Stomach (tissue), 9 donors: ENCODE data around the gene TBC1D20. TPM values are rescaled to one million over a fixed set of nuclear protein-coding genes. Genes with fewer than 3 reads are reported as not detected.

Experiments
- DNase-seq, 2 donors: peaks; one replicate each; pipeline versions ENCODE4 v3.0.0 to v3.0.0-alpha.2; 2013 to 2019
- H3K27ac ChIP-seq, 5 donors: fragments of 200-600 bp in 4 of 5; sonication (generic) in 4 of 5; one replicate each; pipeline ENCODE4 v1.5.1; 2013 to 2019; ENCODE audit warnings: mild to moderate bottlenecking in 1 of 5, moderate library complexity in 1 of 5
- H3K27me3 ChIP-seq, 3 donors: fragments of 200-600 bp; sonication (generic); one replicate each; pipeline ENCODE4 v1.5.1; 2017 to 2019; ENCODE audit warnings: mixed run types in 1 of 3
- H3K36me3 ChIP-seq, 4 donors: fragments of 200-600 bp; sonication (generic); 1 replicate in 3 of 4; 2 replicates in 1 of 4; pipeline ENCODE4 v1.5.1; 2016 to 2019
- H3K4me1 ChIP-seq, 4 donors: fragments of 200-600 bp; sonication (generic); one replicate each; pipeline ENCODE4 v1.5.1; 2016 to 2019
- H3K4me3 ChIP-seq, 4 donors: fragments of 200-600 bp; sonication (generic) in 3 of 4; one replicate each; pipeline ENCODE4 v1.5.1; 2016 to 2019; ENCODE audit warnings: mild to moderate bottlenecking in 1 of 4
- H3K9me3 ChIP-seq, 4 donors: fragments of 200-600 bp; sonication (generic); one replicate each; pipeline ENCODE4 v1.5.1; 2016 to 2019
- EP300 ChIP-seq: sonication (generic); formaldehyde crosslinking; IDR thresholded peaks from one replicate; pipeline ENCODE4 v1.6.1; 2017; ENCODE audit warnings: antibody characterized with exemption
- POLR2A ChIP-seq, 4 donors: fragments of 450-650 bp; IDR thresholded peaks; one replicate each; pipeline ENCODE4 v1.6.1; 2016; ENCODE audit warnings: antibody characterized with exemption in 4 of 4, control low read depth in 2 of 4, mild to moderate bottlenecking in 1 of 4, moderate library complexity in 1 of 4
- POLR2AphosphoS5 ChIP-seq, 3 donors: sonication (generic); formaldehyde crosslinking; IDR thresholded peaks; one replicate each; pipeline ENCODE4 v1.6.1; 2016; ENCODE audit warnings: antibody characterized with exemption in 3 of 3
- WGBS, 5 donors: extraction: QIAGEN DNeasy Blood & Tissue Kit in 3 of 5; methylation state at CpG; one replicate each; pipeline versions ENCODE4 v1.1.5 to v1.1.7; 2013 to 2018; 5-methylcytosine and 5-hydroxymethylcytosine counted together
- intact Hi-C: fragments of 100-400 bp; cut with DNase I; formaldehyde crosslinking; loops from one replicate; pipeline ENCODE4 v1.15.1; 2023; ENCODE audit warnings: low total_unique reads
- polyA plus RNA-seq, 3 donors: library from polyadenylated mRNA; stranded (reverse); fragments of 200-250 nt; gene quantifications; one replicate each; pipeline ENCODE4 v1.2.3, GENCODE V29; 2013
- total RNA-seq, 5 donors: library from RNA; depleted of rRNA; stranded (reverse); fragments of >200 nt; gene quantifications; one replicate each; pipeline versions ENCODE4 v1.1.0 to v1.2.3, GENCODE V29; 2014 to 2016
- TF ChIP-seq, protein P1 (sequence below), 7 experiments: fragments of 450-650 bp in 4 of 7; fragments of 200-600 bp in 3 of 7; sonication (generic) in 3 of 7; IDR thresholded peaks; one replicate each; pipeline ENCODE4 v1.5.1; 2016 to 2019; ENCODE audit warnings: antibody characterized with exemption in 7 of 7, control low read depth in 2 of 7, mild to moderate bottlenecking in 1 of 7
- donor health status: healthy with polysubstance abuse.
- donor health status: Bipolar disorder and iron deficiency.
- donor health status: healthy.

TBC1D20 gene
- total and polyA plus RNA-seq, 8 donors = 7.5 to 43.3 (median 21.7) TPM

DNA sequence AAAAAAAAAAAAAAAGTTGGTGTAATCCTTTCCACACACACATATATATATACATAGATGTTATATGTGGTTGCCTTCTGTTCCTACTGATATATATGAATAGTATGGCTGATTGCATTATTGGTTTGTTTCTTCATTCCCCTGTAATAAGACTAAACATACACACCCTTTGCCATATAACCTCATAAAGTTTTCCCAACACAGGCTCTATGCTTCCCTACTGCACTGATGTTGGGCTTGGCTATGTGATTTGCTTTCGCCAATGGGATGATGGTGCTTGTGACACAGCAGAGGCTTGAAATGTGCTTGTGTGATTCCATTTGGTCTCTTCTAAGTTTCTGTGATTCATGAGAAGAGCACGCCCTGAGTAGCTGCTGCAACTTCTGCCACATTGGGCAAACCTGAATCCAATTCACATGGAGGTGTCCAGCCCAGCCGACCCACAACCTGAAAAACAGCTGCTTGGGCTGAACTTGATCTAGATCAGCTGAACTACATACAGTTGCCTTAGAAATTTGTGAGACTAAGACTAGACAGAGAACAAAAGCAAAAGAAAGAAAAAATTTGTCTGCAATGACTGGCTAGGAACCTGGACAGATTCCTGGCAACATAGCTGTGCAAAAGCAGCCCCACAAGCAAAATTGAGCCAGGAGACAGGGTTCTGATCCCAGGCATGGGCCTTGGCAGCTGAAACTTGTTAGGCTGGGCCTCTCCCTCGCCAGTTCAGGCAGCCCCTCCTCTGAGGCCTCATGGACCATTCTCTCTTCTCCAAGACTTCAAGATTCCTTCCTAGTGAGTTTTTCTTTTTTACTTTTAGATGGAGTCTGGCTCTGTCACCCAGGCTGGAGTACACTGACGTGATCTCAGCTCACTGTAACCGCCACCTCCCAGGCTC is 13.4 kb upstream of the TBC1D20 start:
- DNase-seq = peak in 1 of 2 donors; percentile 28
- intact Hi-C loops = loop anchor here (5.0 kb wide), 1 partner anchor 118 kb away; no protein-coding TSS in a partner anchor
- TF ChIP-seq POLR2A (IDR thresholded peaks at IDR 0.05) = no peak
- TF ChIP-seq, protein P1, sequence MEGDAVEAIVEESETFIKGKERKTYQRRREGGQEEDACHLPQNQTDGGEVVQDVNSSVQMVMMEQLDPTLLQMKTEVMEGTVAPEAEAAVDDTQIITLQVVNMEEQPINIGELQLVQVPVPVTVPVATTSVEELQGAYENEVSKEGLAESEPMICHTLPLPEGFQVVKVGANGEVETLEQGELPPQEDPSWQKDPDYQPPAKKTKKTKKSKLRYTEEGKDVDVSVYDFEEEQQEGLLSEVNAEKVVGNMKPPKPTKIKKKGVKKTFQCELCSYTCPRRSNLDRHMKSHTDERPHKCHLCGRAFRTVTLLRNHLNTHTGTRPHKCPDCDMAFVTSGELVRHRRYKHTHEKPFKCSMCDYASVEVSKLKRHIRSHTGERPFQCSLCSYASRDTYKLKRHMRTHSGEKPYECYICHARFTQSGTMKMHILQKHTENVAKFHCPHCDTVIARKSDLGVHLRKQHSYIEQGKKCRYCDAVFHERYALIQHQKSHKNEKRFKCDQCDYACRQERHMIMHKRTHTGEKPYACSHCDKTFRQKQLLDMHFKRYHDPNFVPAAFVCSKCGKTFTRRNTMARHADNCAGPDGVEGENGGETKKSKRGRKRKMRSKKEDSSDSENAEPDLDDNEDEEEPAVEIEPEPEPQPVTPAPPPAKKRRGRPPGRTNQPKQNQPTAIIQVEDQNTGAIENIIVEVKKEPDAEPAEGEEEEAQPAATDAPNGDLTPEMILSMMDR (IDR thresholded peaks at IDR 0.05) = no peak
- TF ChIP-seq POLR2AphosphoS5 (IDR thresholded peaks at IDR 0.05) = no peak
- TF ChIP-seq EP300 = no peak
- Histone ChIP-seq H3K4me3 (no peak overlapping the region), H3K27me3 (no peaks in the 10 kb centered on the region), H3K4me1 (peaks cover 0 to 7% (median 3%) of the 10 kb centered on the region in 4 donors), H3K9me3 (peaks cover 0 to 10% (median 0%) of the 10 kb centered on the region in 4 donors), H3K27ac (no peak overlapping the region), H3K36me3 (peaks cover 0 to 39% (median 21%) of the 10 kb centered on the region in 4 donors)
- WGBS, 5 donors = 76 to 92% (median 88%) methylated on average over 5 to 6 of the region's 6 CpGs

DNA sequence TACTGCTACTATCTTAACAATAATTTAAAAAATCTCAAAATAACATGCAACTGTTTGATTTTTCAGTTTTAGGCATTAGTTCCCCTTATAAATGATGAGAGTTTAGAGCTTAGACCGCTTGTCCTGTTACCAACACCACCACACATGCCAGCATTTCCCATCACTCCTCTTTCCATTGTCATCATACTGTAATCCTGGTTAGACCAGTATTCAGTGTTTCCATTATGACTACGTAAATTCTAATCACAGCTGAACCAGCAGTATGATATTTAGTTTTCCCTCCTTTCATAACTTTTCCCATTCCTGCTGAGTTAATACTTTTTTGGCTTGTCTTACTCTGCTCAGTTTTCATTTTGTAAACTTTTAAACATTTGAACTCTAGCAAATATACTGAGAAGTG is 12.2 kb upstream of the TBC1D20 start:
- no peaks in the 10 kb centered on the region for H3K27me3 ChIP-seq
- DNase-seq = no peak
- intact Hi-C loops = no loop called here
- 73 to 83% (median 76%) methylated on average over 2 of the region's 2 CpGs for WGBS, 5 donors
- peaks cover 0 to 7% (median 3%) of the 10 kb centered on the region in 4 donors for H3K4me1 ChIP-seq
- H3K9me3 ChIP-seq = peaks cover 0 to 18% (median 0%) of the 10 kb centered on the region in 4 donors
- peaks cover 0 to 32% (median 12%) of the 10 kb centered on the region in 4 donors for H3K36me3 ChIP-seq
- TF ChIP-seq POLR2AphosphoS5 (IDR thresholded peaks at IDR 0.05) = no peak
- TF ChIP-seq, protein P1 (IDR thresholded peaks at IDR 0.05) = no peak
- no peak for TF ChIP-seq POLR2A (IDR thresholded peaks at IDR 0.05)
- no peak for TF ChIP-seq EP300
- H3K27ac ChIP-seq = no peak overlapping the region
- H3K4me3 ChIP-seq = no peak overlapping the region

DNA sequence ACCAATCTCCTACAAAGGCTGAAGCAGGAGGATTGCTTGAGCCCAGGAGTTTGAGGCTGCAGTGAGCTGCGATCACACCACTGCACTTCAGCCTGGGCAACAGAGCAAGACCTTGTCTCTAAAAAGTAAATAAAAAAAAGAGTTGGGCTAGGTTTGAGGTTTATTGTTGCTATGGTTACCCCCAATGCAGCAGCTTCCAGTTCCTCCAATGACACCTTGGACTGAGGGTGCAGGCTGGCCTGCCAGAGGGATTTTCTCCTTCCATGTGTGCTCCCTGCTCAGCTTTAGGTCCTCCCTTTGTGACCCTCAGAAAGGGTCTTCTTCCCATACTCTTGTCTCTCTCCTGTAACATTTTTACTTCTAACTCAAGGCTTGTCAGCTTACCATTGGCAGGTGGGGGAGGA is 10.6 kb upstream of the TBC1D20 start:
- Histone ChIP-seq H3K36me3 (peaks cover 0 to 21% (median 8%) of the 10 kb centered on the region in 4 donors), H3K4me1 (peaks cover 0 to 5% (median 0%) of the 10 kb centered on the region in 4 donors), H3K9me3 (peaks cover 0 to 27% (median 3%) of the 10 kb centered on the region in 4 donors), H3K4me3 (no peak overlapping the region), H3K27ac (no peak overlapping the region), H3K27me3 (no peaks in the 10 kb centered on the region)
- intact Hi-C loops = no loop called here
- TF ChIP-seq, protein P1 (IDR thresholded peaks at IDR 0.05) = no peak
- TF ChIP-seq EP300 (no peak), POLR2A (IDR thresholded peaks at IDR 0.05) (no peak), POLR2AphosphoS5 (IDR thresholded peaks at IDR 0.05) (no peak)
- no peak for DNase-seq
- WGBS, 5 donors = 89 to 100% (median 97%) methylated on average over 1 of the region's 1 CpG

DNA sequence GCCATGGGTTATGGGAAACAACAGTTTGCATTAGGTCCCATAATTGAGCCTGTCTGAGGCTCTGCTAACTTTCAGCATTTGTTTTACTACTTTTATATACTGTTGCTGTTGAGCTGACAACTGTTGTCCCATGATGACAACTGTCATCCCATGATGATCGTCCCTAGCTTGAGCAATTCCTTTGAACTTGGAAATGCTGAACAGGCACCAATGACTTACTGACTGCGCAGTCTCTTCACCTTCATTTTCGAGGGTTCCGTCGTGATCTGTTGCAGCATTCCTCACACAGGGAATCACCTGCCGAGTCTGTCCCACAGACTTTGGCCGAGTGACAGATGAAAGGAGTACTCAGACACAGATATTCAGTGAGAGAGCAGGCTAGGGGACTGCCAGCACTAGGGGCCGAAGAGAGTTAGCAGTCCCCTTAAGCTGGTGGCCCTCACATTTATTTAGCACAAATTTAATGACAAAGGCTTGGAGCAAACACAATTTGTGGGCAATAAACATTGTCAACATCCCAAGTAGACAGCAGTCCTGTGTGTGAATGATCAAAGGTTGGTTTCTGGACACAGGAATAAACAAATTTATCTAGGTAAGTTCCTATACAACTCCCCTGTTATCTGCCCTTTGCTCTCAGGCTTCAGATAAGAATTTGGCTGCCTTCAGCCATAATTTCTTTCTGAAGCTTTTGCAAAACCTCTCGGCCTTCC is 10.0 kb upstream of the TBC1D20 start:
- intact Hi-C loops = no loop called here
- Histone ChIP-seq H3K9me3 (peaks cover 0 to 30% (median 6%) of the 10 kb centered on the region in 4 donors), H3K27me3 (no peaks in the 10 kb centered on the region), H3K36me3 (peaks cover 0 to 15% (median 6%) of the 10 kb centered on the region in 4 donors), H3K4me1 (peaks cover 0 to 5% (median 0%) of the 10 kb centered on the region in 4 donors), H3K4me3 (no peak overlapping the region), H3K27ac (no peak overlapping the region)
- 84 to 91% (median 89%) methylated on average over 9 of the region's 9 CpGs for WGBS, 5 donors
- TF ChIP-seq EP300 (no peak), POLR2A (IDR thresholded peaks at IDR 0.05) (no peak), POLR2AphosphoS5 (IDR thresholded peaks at IDR 0.05) (no peak)
- TF ChIP-seq, protein P1 (IDR thresholded peaks at IDR 0.05) = no peak
- no peak for DNase-seq
